Measurements from ENCODE around the gene SLC5A10. TPM values are rescaled to one million over a fixed set of nuclear protein-coding genes. Genes with fewer than 3 reads are reported as not detected.

The SLC5A10 gene
- total RNA-seq, 2 experiments from 2014 or later: not detected

DNA sequence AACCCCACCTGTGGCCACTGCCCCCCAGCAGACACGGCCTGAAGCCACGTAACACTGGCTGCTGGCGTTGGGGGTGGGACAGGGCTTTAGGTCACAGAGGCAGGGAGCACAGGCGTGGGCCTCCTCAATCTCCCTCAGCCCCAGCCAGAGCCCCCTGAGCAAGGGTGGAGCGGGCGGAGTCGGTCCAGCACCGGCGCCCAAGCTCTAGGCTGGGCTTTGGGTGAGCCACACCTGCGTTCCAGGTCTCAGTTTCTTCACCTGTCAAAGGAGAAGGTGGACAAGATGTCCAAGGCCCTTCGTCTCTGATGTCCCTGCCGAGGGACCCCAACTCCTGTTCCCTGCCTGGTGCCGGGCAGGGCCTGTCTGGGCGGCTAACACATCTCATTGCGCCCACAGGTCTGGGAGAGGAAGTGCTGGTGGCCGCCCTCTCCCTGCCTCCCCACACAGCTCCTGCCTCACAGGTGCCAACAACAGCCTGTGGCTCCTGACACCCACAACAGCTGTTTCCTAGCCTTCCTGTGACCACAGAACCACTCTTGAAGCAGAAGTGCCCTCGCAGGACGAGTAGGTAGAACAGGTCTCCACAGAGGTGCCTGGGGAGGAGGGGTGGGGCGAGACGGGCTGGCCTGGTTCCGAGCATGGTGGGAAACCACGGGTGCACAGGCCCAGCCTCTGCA lies 40.6 kb downstream of the SLC5A10 start:
- peaks cover 24% of the 10 kb centered on the region for H3K36me3 Mint-ChIP-seq (ENCODE audit: low read depth)
- ChIA-PET POLR2A (interaction anchor here (1.5 kb wide), 1 partner anchor 9 kb away, joined by 3 read pairs; no protein-coding TSS in a partner anchor), CTCF (interaction anchor here (4.3 kb wide), 1 partner anchor 32 kb away, joined by 15 read pairs; no protein-coding TSS in a partner anchor)
- intact Hi-C loops (cut with micrococcal nuclease): no loop called here
- no peak overlapping the region for H3K4me3 Mint-ChIP-seq
- DNase-seq: peak; percentile 60
- no peak overlapping the region for H3K27ac Mint-ChIP-seq
- peaks cover 9% of the 10 kb centered on the region for H3K9me3 Mint-ChIP-seq
- peaks cover 32% of the 10 kb centered on the region for H3K4me1 Mint-ChIP-seq (ENCODE audit: low read depth)
- ATAC-seq: peak; percentile 70
- no peak for TF ChIP-seq CTCF (IDR thresholded peaks at IDR 0.05)
- no peaks in the 10 kb centered on the region for H3K27me3 Mint-ChIP-seq

GRCh38 chr17:18993905-18994526 lies 42.1 kb downstream of the SLC5A10 start:
- no peak for TF ChIP-seq CTCF (IDR thresholded peaks at IDR 0.05)
- Mint-ChIP-seq H3K4me1 (ENCODE audit: low read depth) (peaks cover 26% of the 10 kb centered on the region), H3K4me3 (no peak overlapping the region), H3K9me3 (peaks cover 9% of the 10 kb centered on the region), H3K27me3 (no peaks in the 10 kb centered on the region), H3K27ac (no peak overlapping the region), H3K36me3 (ENCODE audit: low read depth) (peaks cover 21% of the 10 kb centered on the region)
- intact Hi-C loops (cut with micrococcal nuclease): no loop called here
- DNase-seq: no peak
- ChIA-PET POLR2A (interaction anchor here (2.2 kb wide), 1 partner anchor 10 kb away, joined by 6 read pairs; the partner anchor contains the start of gene FAM83G), CTCF (interaction anchor here (0.8 to 4.3 kb wide), 2 partner anchors 9 to 33 kb away, joined by 3 to 15 read pairs; no protein-coding TSS in a partner anchor)
- no peak for ATAC-seq

DNA sequence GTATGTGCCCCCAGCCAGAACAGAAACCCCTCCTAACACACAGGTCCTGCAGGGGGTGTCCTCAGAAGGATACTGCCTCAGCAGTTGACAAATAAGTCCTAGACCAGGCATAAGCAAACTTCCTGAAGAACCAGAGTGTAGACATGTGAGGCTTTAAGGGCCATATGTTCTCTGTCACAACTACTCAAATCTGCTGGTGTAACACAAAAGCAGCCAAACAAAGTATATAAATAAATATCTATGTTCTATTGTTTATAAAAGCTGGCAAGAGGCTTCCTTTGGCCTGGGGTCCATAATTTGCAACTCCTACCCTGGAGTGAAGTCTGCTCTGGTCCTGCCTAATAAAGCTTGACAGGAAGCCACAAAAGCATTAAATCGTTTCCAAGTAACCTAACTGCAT lies 42.7 kb downstream of the SLC5A10 start:
- H3K27me3 Mint-ChIP-seq: no peaks in the 10 kb centered on the region
- H3K4me1 Mint-ChIP-seq (ENCODE audit: low read depth): peaks cover 26% of the 10 kb centered on the region
- H3K27ac Mint-ChIP-seq: no peak overlapping the region
- H3K4me3 Mint-ChIP-seq: no peak overlapping the region
- intact Hi-C loops (cut with micrococcal nuclease): no loop called here
- ChIA-PET POLR2A (interaction anchor here (2.2 kb wide), 1 partner anchor 10 kb away, joined by 6 read pairs; the partner anchor contains the start of gene FAM83G), CTCF (interaction anchor here (4.3 kb wide), 1 partner anchor 34 kb away, joined by 15 read pairs; no protein-coding TSS in a partner anchor)
- no peak for TF ChIP-seq CTCF (IDR thresholded peaks at IDR 0.05)
- DNase-seq (no peak), ATAC-seq (no peak)
- H3K36me3 Mint-ChIP-seq (ENCODE audit: low read depth): peaks cover 21% of the 10 kb centered on the region
- peaks cover 9% of the 10 kb centered on the region for H3K9me3 Mint-ChIP-seq

DNA sequence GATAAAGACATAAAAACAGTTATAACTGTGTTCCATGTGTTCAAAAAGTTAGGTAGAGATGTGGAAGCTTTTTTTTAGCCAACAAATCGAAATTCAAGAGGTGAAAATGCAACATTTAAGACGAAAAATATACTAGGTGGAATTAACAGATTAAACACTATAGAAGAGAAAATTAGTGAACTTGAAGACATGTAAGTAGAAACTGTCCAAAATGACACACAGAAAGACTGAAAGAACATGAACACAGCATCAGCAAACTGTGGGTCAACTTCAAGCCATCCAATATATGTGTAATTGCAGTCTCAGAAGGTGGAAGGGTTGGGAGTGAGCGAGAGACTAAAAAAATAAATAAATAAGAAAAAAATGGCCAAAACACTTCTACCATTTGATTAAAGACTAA lies 43.3 kb downstream of the SLC5A10 start:
- Mint-ChIP-seq H3K9me3 (peaks cover 9% of the 10 kb centered on the region), H3K4me3 (no peak overlapping the region), H3K36me3 (ENCODE audit: low read depth) (peaks cover 21% of the 10 kb centered on the region), H3K27ac (no peak overlapping the region), H3K27me3 (no peaks in the 10 kb centered on the region), H3K4me1 (ENCODE audit: low read depth) (peaks cover 26% of the 10 kb centered on the region)
- DNase-seq (no peak), ATAC-seq (no peak)
- ChIA-PET POLR2A (interaction anchor here (2.2 kb wide), 1 partner anchor 9 kb away, joined by 6 read pairs; the partner anchor contains the start of gene FAM83G), CTCF (interaction anchor here (4.3 kb wide), 1 partner anchor 35 kb away, joined by 15 read pairs; no protein-coding TSS in a partner anchor)
- TF ChIP-seq CTCF (IDR thresholded peaks at IDR 0.05): no peak
- intact Hi-C loops (cut with micrococcal nuclease): no loop called here

Measured in activated CD8-positive, alpha-beta T cell treated with anti-CD3 and anti-CD28 coated beads for 36 hours (primary cell).